Occipital lobe (tissue), 2 donors: ENCODE results near the gene PRDX4. TPM values are rescaled to one million over a fixed set of nuclear protein-coding genes. Genes with fewer than 3 reads are reported as not detected.
"Not testable (repeated sequence)": the region's sequence is repeated elsewhere in the genome, so short reads cannot be mapped to it uniquely, and the experiment has no call there.

Experiments
- DNase-seq: peaks from one replicate; lab custom pipeline; 2025; lab: John Stamatoyannopoulos, UW
- total RNA-seq: library from RNA; depleted of rRNA; stranded (reverse); fragments of >200 nt; gene quantifications from one replicate; pipeline ENCODE4 v1.2.3, GENCODE V29; 2014

PRDX4 gene
- total RNA-seq, 1 donor from 2014 or later: 37.9 TPM

- no peak for DNase-seq
Observed at GRCh38 chrX:23673108-23673507, 5.8 kb downstream of the PRDX4 start.

GRCh38 chrX:23676486-23676885 is 9.2 kb downstream of the PRDX4 start:
- DNase-seq: not testable (repeated sequence)

GRCh38 chrX:23692166-23692565 is 24.9 kb downstream of the PRDX4 start:
- DNase-seq: no peak

GRCh38 chrX:23694606-23695005 is 27.3 kb downstream of the PRDX4 start:
- DNase-seq: peak; percentile 0

DNA sequence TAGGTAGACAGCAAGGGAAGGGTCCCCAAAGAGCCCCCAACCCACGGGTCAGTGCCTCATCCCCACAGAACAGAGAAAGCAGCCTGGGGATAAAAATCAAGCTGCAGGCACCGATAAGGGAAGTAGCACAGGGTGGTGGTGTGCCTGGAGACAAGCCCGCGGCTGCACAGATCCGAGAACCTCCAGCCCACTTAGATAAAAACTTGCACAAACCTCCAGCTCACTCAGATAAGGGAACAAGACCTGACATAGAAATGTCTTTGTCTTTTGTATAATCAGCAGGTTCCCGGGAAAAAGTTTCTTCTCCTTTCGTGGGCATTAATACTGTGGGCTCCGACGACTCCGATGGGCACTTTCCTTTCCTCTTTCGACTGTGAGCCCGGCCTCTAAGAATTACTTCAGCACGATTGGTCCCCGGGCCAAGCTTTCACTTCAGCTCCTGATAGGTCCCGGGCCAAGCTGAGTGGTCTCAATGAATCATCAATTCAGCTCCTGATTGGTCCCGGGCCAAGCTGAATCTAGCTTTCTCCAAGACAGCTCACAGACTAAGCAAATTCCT is 32.4 kb downstream of the PRDX4 start:
- no peak for DNase-seq

GRCh38 chrX:23704673-23705206 is 37.4 kb downstream of the PRDX4 start:
- no peak for DNase-seq

DNA sequence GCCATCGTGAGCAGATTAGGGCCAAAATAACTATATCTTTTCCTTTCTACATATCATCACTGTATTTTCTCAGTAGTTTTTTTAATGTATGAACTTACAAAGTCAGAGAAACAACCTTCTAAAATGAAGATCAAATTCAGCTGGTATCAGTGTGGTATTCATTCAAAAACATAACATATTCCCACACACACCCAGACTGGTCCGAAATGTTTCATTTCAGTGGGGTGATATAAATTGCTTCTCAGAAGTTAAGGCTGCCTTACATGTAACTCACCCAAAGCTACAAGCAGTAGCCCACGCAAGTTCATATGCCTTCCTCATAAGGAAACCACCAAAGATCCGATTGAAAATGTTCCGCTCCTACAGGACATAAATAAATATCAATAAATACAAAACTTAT is 37.9 kb downstream of the PRDX4 start:
- no peak for DNase-seq

DNA sequence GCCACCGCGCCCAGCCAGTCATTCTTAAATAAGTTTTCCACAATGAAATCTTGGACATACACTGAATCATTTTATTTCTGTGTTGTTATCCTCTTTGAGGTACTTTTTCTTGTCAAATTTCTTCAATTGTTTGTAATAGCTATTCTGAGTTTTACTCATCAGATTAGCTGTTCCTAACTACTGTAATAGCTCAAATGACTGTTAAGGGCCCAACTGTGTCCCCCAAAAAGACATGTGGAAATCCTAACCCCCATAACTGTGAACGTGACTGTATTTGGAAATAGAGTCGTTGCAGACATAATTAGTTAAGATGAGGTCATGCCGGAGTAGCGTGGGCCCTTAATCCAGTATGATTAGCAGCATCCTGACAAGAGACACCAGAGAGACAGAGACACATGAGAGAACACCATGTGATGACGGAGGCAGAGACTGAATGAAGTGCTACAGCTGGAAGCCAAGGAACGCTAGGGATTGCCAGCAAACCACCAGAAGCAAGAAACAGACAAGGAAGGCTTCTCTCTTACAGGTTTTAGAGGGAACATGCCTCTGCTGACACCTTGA is 52.9 kb downstream of the PRDX4 start:
- DNase-seq: no peak

GRCh38 chrX:23726191-23726590 is 58.9 kb downstream of the PRDX4 start:
- no peak for DNase-seq

DNA sequence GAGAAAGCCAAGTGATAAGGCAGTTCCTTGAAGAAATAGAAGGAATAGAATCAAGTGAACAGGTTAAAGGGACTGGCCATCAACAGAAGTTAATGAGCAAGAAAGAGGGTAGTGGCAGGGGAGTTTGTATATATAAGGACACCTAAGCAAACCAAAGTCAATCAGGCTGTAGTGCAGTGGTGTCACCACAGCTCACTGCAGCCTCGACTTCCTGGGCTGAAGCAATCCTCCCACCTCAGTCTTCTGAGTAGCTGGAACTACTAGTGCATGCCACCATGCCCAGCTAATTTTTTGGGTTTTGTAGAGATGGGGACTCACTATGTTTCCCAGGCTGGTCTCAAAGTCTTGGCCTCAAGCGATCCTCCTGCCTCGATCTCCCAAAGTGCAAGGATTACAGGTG is 59.9 kb downstream of the PRDX4 start:
- DNase-seq: no peak

GRCh38 chrX:23729214-23729613 is 61.9 kb downstream of the PRDX4 start:
- no peak for DNase-seq

DNA sequence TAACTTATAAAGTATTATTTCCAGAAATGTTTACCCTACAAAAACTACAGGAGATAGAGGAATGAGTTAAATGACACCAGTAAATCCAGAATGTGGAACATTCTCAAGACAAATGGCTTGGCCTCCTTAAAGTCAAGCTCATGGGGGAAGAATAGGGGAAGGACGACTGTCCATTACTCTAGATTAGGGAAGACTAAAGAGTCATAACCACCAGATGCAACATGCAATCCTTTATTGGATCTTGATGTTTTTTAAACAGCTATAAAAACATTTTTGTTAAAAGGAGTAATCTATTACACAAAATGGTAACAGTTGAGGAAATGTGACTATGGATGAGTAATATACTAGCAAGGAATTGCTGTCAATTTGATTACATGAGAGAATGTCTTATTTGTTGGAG is 64.7 kb downstream of the PRDX4 start:
- DNase-seq: no peak

DNA sequence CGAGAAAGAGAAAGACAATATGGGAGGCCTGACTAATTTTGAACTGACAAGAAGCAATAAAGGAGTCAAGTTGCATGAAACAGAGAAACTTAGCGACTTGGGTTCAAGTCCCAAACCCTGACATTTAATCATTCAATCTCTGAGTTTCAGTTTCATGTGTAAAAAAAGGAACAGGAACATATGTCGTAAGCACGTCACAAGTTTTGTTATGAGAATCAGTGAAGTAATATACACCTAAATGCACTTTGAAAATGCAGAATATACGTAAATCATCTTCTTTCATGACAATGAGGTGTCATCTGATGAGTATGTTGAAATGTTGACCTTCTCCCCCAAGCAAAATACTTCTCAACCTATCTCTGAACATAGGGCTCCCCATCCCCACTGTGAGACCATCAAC is 65.4 kb downstream of the PRDX4 start:
- DNase-seq: no peak

Other genes starting within 250 kb of the PRDX4 start
- gene ACOT9, start 75.8 kb downstream of the PRDX4 start, total RNA-seq: 19.5 TPM
- 58.3 TPM for gene SAT1, start 115.7 kb downstream of the PRDX4 start, total RNA-seq
- gene APOO, start 240.4 kb downstream of the PRDX4 start, total RNA-seq: 30.7 TPM
- gene CXorf58, start 240.5 kb downstream of the PRDX4 start, total RNA-seq: not detected